HepG2 (cell line): Measurements from ENCODE around the gene AIP. TPM values are rescaled to one million over a fixed set of nuclear protein-coding genes. Genes with fewer than 3 reads are reported as not detected.

Experiments
- ARHGAP35 ChIP-seq: sonication (generic); formaldehyde crosslinking; IDR thresholded peaks from 2 replicates; pipeline ENCODE4 v1.9.0; 2022; ENCODE audit warnings: mild to moderate bottlenecking, inconsistent platforms, moderate library complexity, missing genetic modification reagents, borderline replicate concordance
- CBFB ChIP-seq: sonication (generic); formaldehyde crosslinking; IDR thresholded peaks from 2 replicates; pipeline ENCODE4 v1.4.0; 2020; ENCODE audit warnings: missing genetic modification reagents
- CEBPB ChIP-seq: IDR thresholded peaks from 2 replicates; pipeline ENCODE4 v1.6.1; 2011; ENCODE audit warnings: low read depth, low read length, improper control_type of control experiment, borderline replicate concordance
- HNRNPL ChIP-seq: fragments of 200-400 bp; formaldehyde crosslinking; IDR thresholded peaks from 2 replicates; pipeline ENCODE4 v1.6.1; 2017; ENCODE audit warnings: mild to moderate bottlenecking, low read depth, low read length
- KLF12 ChIP-seq: sonication (generic); formaldehyde crosslinking; IDR thresholded peaks from 2 replicates; pipeline ENCODE4 v1.4.0; 2020; ENCODE audit warnings: missing genetic modification reagents, borderline replicate concordance
- LCORL ChIP-seq, 2 experiments: fragments of 450-650 bp in 1 of 2; sonication (generic) in 1 of 2; formaldehyde crosslinking in 1 of 2; IDR thresholded peaks; 2 replicates each; pipeline versions ENCODE4 v1.5.0 to v1.6.1; 2017 to 2020; ENCODE audit warnings: antibody characterized with exemption in 1 of 2, missing genetic modification reagents in 1 of 2
- MAFG ChIP-seq: sonication (generic); formaldehyde crosslinking; IDR thresholded peaks from 2 replicates; pipeline ENCODE4 v1.5.1; 2020; ENCODE audit warnings: mild to moderate bottlenecking, missing genetic modification reagents
- MTF2 ChIP-seq: sonication (generic); formaldehyde crosslinking; IDR thresholded peaks from 2 replicates; pipeline ENCODE4 v1.5.0; 2020; ENCODE audit warnings: missing genetic modification reagents, borderline replicate concordance
- NFKBIZ ChIP-seq: IDR thresholded peaks from 2 replicates; pipeline ENCODE4 v1.6.1; 2018; ENCODE audit warnings: missing genetic modification reagents, missing compliant biosample characterization
- SAFB2 ChIP-seq: sonication (generic); formaldehyde crosslinking; IDR thresholded peaks from 2 replicates; pipeline ENCODE4 v1.5.1; 2020; ENCODE audit warnings: missing genetic modification reagents, low read depth, mild to moderate bottlenecking, borderline replicate concordance
- SRSF4 ChIP-seq: fragments of 200-400 bp; formaldehyde crosslinking; IDR thresholded peaks from one replicate; pipeline ENCODE4 v1.6.1; 2018; ENCODE audit warnings: mild to moderate bottlenecking, low read depth, low read length, moderate library complexity; ENCODE audit not compliant: poor library complexity, severe bottlenecking
- STAT5B ChIP-seq: sonication (generic); formaldehyde crosslinking; IDR thresholded peaks from 2 replicates; pipeline ENCODE4 v1.4.0; 2020; ENCODE audit warnings: missing genetic modification reagents
- YY1 ChIP-seq: IDR thresholded peaks from 2 replicates; pipeline ENCODE4 v1.6.1; 2011; ENCODE audit warnings: low read length, low read depth, moderate library complexity, mild to moderate bottlenecking; ENCODE audit not compliant: insufficient read depth, insufficient replicate concordance
- ZBTB7B ChIP-seq: sonication (generic); formaldehyde crosslinking; IDR thresholded peaks from 2 replicates; pipeline ENCODE4 v1.4.0; 2020; ENCODE audit warnings: missing genetic modification reagents
- ZFY ChIP-seq: sonication (generic); formaldehyde crosslinking; IDR thresholded peaks from 2 replicates; pipeline ENCODE4 v1.4.0; 2020; ENCODE audit warnings: missing genetic modification reagents
- ZIK1 ChIP-seq: sonication (generic); formaldehyde crosslinking; IDR thresholded peaks from 2 replicates; pipeline ENCODE4 v1.5.0; 2020; ENCODE audit warnings: mild to moderate bottlenecking, low read depth, missing genetic modification reagents, borderline replicate concordance
- ZNF30 ChIP-seq: sonication (generic); formaldehyde crosslinking; IDR thresholded peaks from 2 replicates; pipeline ENCODE4 v1.5.0; 2020; ENCODE audit warnings: mild to moderate bottlenecking, missing genetic modification reagents
- ZNF773 ChIP-seq: sonication (generic); formaldehyde crosslinking; IDR thresholded peaks from 2 replicates; pipeline ENCODE4 v1.4.0; 2020; ENCODE audit warnings: missing genetic modification reagents, borderline replicate concordance
- polyA plus RNA-seq, 8 experiments: library from polyadenylated mRNA; depleted of rRNA in 3 of 8; stranded (reverse) in 7 of 8; unstranded in 1 of 8; fragments of >200 nt; fragmentation: Illumina TruSeq in 4 of 8; extraction: Trizol in 4 of 8; gene quantifications; 2 replicates each; pipeline versions ENCODE4 v1.2.1 to v1.2.3, GENCODE V29; 2011 to 2016; ENCODE audit warnings: low read depth in 4 of 8, missing spikeins in 1 of 8, mixed read lengths in 1 of 8; ENCODE audit not compliant: insufficient read depth in 1 of 8
- total RNA-seq, 5 experiments: library from RNA; depleted of rRNA; stranded (reverse); fragments of >200 nt; fragmentation: Illumina TruSeq; extraction: Trizol; gene quantifications; 2 replicates each; pipeline ENCODE4 v1.2.3, GENCODE V29; 2016; ENCODE audit warnings: low read depth in 1 of 5
- TF ChIP-seq, protein P1 (sequence below): sonication (generic); formaldehyde crosslinking; IDR thresholded peaks from 2 replicates; pipeline ENCODE4 v1.8.0; 2022; ENCODE audit warnings: mild to moderate bottlenecking, missing genetic modification reagents
- TF ChIP-seq, protein P2 (sequence below): sonication (generic); formaldehyde crosslinking; IDR thresholded peaks from 2 replicates; pipeline ENCODE4 v1.5.0; 2020; ENCODE audit warnings: mild to moderate bottlenecking, missing genetic modification reagents
- TF ChIP-seq, protein P3 (sequence below): IDR thresholded peaks from 2 replicates; pipeline ENCODE4 v1.6.1; 2016; ENCODE audit warnings: mild to moderate bottlenecking, missing biosample characterization, missing genetic modification reagents
- TF ChIP-seq, protein P4 (sequence below): sonication (generic); formaldehyde crosslinking; IDR thresholded peaks from 2 replicates; pipeline ENCODE4 v1.4.0; 2020; ENCODE audit warnings: missing genetic modification reagents

Gene AIP
- total and polyA plus RNA-seq, 2 of the 13 experiments (the other 11 are each of a cell fraction or from before 2014, with no cell fraction given) = 51.8 to 110 TPM

DNA sequence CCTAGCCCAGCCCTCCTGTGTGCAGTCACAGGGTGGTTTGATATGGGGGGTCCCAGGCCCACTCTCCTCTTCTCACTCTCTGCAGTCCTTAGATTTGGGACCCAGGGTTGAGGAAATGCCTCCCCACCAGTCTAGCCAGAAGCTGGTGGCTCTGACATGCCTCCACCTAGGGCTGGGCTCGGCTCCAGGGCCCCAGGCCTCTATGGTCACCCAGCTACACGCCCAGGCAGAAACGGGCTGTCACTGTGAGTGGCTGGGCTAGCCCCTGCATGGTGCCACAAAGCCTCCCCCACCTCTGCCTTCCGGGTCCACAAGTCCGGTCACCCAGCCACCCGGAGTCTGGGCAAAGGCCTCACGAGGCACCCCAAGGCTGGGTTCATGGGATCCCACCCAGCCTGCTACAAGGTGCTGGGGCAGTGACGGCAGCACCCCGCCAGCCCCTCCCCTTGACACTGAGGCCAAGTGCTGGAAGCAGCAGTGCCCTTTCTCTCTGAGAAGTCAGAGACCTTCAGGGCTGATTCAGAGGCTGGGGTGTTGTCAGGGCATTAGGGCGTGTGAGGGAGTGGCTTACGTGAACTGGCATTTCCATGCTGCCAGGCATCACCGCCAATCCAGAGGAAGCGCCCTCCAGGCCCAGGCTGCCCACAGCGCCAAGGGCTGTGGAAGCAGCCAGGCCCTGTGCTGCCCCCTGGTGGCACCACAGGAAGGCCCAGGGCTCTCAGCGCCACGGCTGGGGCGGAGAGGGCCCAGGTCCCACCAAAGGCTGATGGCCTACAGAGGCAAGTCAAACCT lies 23.0 kb downstream of the AIP start (continued):
- TF ChIP-seq ZIK1 = no peak
- no peak for TF ChIP-seq STAT5B (CRISPR knock-in tag)
- TF ChIP-seq CBFB (CRISPR knock-in tag) = no peak
- no peak for TF ChIP-seq ZNF773 (CRISPR knock-in tag)
- TF ChIP-seq NFKBIZ = no peak; the same call in 1 of the 2 replicates
- TF ChIP-seq, protein P1, sequence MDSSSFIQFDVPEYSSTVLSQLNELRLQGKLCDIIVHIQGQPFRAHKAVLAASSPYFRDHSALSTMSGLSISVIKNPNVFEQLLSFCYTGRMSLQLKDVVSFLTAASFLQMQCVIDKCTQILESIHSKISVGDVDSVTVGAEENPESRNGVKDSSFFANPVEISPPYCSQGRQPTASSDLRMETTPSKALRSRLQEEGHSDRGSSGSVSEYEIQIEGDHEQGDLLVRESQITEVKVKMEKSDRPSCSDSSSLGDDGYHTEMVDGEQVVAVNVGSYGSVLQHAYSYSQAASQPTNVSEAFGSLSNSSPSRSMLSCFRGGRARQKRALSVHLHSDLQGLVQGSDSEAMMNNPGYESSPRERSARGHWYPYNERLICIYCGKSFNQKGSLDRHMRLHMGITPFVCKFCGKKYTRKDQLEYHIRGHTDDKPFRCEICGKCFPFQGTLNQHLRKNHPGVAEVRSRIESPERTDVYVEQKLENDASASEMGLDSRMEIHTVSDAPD = no peak
- TF ChIP-seq LCORL (IDR thresholded peaks at IDR 0.05) = no peak
- peak; percentile 79 for TF ChIP-seq LCORL (CRISPR knock-in tag; IDR thresholded peaks at IDR 0.05)
- no peak for TF ChIP-seq ARHGAP35
- no peak for TF ChIP-seq SAFB2 (CRISPR knock-in tag)
- TF ChIP-seq CEBPB = no peak
- TF ChIP-seq KLF12 = no peak
- TF ChIP-seq ZNF30 (CRISPR knock-in tag) = no peak
- peak; percentile 40; the same call in 1 of the 2 replicates for TF ChIP-seq ZBTB7B (CRISPR knock-in tag)
- TF ChIP-seq, protein P2, sequence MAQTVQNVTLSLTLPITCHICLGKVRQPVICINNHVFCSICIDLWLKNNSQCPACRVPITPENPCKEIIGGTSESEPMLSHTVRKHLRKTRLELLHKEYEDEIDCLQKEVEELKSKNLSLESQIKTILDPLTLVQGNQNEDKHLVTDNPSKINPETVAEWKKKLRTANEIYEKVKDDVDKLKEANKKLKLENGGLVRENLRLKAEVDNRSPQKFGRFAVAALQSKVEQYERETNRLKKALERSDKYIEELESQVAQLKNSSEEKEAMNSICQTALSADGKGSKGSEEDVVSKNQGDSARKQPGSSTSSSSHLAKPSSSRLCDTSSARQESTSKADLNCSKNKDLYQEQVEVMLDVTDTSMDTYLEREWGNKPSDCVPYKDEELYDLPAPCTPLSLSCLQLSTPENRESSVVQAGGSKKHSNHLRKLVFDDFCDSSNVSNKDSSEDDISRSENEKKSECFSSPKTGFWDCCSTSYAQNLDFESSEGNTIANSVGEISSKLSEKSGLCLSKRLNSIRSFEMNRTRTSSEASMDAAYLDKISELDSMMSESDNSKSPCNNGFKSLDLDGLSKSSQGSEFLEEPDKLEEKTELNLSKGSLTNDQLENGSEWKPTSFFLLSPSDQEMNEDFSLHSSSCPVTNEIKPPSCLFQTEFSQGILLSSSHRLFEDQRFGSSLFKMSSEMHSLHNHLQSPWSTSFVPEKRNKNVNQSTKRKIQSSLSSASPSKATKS (CRISPR knock-in tag) = no peak
- TF ChIP-seq SRSF4 = no peak
- TF ChIP-seq ZFY = peak; percentile 75
- TF ChIP-seq YY1 = peak; percentile 65
- no peak for TF ChIP-seq MTF2 (CRISPR knock-in tag)
- TF ChIP-seq HNRNPL = peak; percentile 98
- TF ChIP-seq MAFG = no peak
- TF ChIP-seq, protein P3, sequence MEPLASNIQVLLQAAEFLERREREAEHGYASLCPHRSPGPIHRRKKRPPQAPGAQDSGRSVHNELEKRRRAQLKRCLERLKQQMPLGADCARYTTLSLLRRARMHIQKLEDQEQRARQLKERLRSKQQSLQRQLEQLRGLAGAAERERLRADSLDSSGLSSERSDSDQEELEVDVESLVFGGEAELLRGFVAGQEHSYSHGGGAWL = 0 out of 2 replicates have a peak, but pooled peaks have one; percentile 23
- TF ChIP-seq, protein P4, sequence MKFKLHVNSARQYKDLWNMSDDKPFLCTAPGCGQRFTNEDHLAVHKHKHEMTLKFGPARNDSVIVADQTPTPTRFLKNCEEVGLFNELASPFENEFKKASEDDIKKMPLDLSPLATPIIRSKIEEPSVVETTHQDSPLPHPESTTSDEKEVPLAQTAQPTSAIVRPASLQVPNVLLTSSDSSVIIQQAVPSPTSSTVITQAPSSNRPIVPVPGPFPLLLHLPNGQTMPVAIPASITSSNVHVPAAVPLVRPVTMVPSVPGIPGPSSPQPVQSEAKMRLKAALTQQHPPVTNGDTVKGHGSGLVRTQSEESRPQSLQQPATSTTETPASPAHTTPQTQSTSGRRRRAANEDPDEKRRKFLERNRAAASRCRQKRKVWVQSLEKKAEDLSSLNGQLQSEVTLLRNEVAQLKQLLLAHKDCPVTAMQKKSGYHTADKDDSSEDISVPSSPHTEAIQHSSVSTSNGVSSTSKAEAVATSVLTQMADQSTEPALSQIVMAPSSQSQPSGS (CRISPR knock-in tag) = no peak
